ENCODE results near the gene TPRN.

TPRN gene

GRCh38 chr9:137216188-137216965 is 15.8 kb upstream of the TPRN start:
- Histone ChIP-seq H3K36me3 (ENCODE audit: control insufficient read depth in 1 of 2, insufficient read depth in 2 of 2, low read length in 2 of 2) (peaks cover 0 to 8% of the 10 kb centered on the region in 2 donors), H3K9me3 (ENCODE audit: control insufficient read depth in 1 of 2, low read length in 2 of 2) (no peaks in the 10 kb centered on the region), H3K9ac (ENCODE audit: low read depth in 1 of 2, low read length in 2 of 2) (no peak overlapping the region), H3K4me3 (ENCODE audit: low read depth in 1 of 2, low read length in 2 of 2) (no peak overlapping the region), H3K27me3 (ENCODE audit: control insufficient read depth in 1 of 2, insufficient read depth in 2 of 2, low read length in 2 of 2) (no peaks in the 10 kb centered on the region), H3K27ac (ENCODE audit: low read depth, low read length) (no peak overlapping the region), H3K4me1 (ENCODE audit: control insufficient read depth in 1 of 2, insufficient read depth in 2 of 2, low read length in 2 of 2) (peaks cover 9 to 34% of the 10 kb centered on the region in 2 donors)

GRCh38 chr9:137215196-137215986 is 14.8 kb upstream of the TPRN start:
- Histone ChIP-seq H3K27ac (ENCODE audit: low read depth, low read length) (no peak overlapping the region), H3K9me3 (ENCODE audit: control insufficient read depth in 1 of 2, low read length in 2 of 2) (no peaks in the 10 kb centered on the region), H3K4me3 (ENCODE audit: low read depth in 1 of 2, low read length in 2 of 2) (no peak overlapping the region), H3K4me1 (ENCODE audit: control insufficient read depth in 1 of 2, insufficient read depth in 2 of 2, low read length in 2 of 2) (peaks cover 9 to 34% of the 10 kb centered on the region in 2 donors), H3K27me3 (ENCODE audit: control insufficient read depth in 1 of 2, insufficient read depth in 2 of 2, low read length in 2 of 2) (no peaks in the 10 kb centered on the region), H3K36me3 (ENCODE audit: control insufficient read depth in 1 of 2, insufficient read depth in 2 of 2, low read length in 2 of 2) (peaks cover 0 to 8% of the 10 kb centered on the region in 2 donors), H3K9ac (ENCODE audit: low read depth in 1 of 2, low read length in 2 of 2) (no peak overlapping the region)

GRCh38 chr9:137214620-137215019 is 14.1 kb upstream of the TPRN start:
- Histone ChIP-seq H3K9me3 (ENCODE audit: control insufficient read depth in 1 of 2, low read length in 2 of 2) (no peaks in the 10 kb centered on the region), H3K27ac (ENCODE audit: low read depth, low read length) (no peak overlapping the region), H3K4me1 (ENCODE audit: control insufficient read depth in 1 of 2, insufficient read depth in 2 of 2, low read length in 2 of 2) (peaks cover 9 to 31% of the 10 kb centered on the region in 2 donors), H3K36me3 (ENCODE audit: control insufficient read depth in 1 of 2, insufficient read depth in 2 of 2, low read length in 2 of 2) (peaks cover 0 to 8% of the 10 kb centered on the region in 2 donors), H3K27me3 (ENCODE audit: control insufficient read depth in 1 of 2, insufficient read depth in 2 of 2, low read length in 2 of 2) (no peaks in the 10 kb centered on the region), H3K9ac (ENCODE audit: low read depth in 1 of 2, low read length in 2 of 2) (no peak overlapping the region), H3K4me3 (ENCODE audit: low read depth in 1 of 2, low read length in 2 of 2) (no peak overlapping the region)

GRCh38 chr9:137213160-137214060 is 12.9 kb upstream of the TPRN start:
- H3K27me3 ChIP-seq (ENCODE audit: control insufficient read depth in 1 of 2, insufficient read depth in 2 of 2, low read length in 2 of 2): no peaks in the 10 kb centered on the region
- no peaks in the 10 kb centered on the region for H3K9me3 ChIP-seq (ENCODE audit: control insufficient read depth in 1 of 2, low read length in 2 of 2)
- H3K4me3 ChIP-seq (ENCODE audit: low read depth in 1 of 2, low read length in 2 of 2): no peak overlapping the region
- H3K27ac ChIP-seq (ENCODE audit: low read depth, low read length): no peak overlapping the region
- peaks cover 0 to 11% of the 10 kb centered on the region in 2 donors for H3K36me3 ChIP-seq (ENCODE audit: control insufficient read depth in 1 of 2, insufficient read depth in 2 of 2, low read length in 2 of 2)
- no peak overlapping the region for H3K9ac ChIP-seq (ENCODE audit: low read depth in 1 of 2, low read length in 2 of 2)
- H3K4me1 ChIP-seq (ENCODE audit: control insufficient read depth in 1 of 2, insufficient read depth in 2 of 2, low read length in 2 of 2): peaks cover 1 to 19% of the 10 kb centered on the region in 2 donors

GRCh38 chr9:137212520-137212919 is 12.0 kb upstream of the TPRN start:
- no peak overlapping the region for H3K27ac ChIP-seq (ENCODE audit: low read depth, low read length)
- H3K36me3 ChIP-seq (ENCODE audit: control insufficient read depth in 1 of 2, insufficient read depth in 2 of 2, low read length in 2 of 2): peaks cover 0 to 11% of the 10 kb centered on the region in 2 donors
- H3K9me3 ChIP-seq (ENCODE audit: control insufficient read depth in 1 of 2, low read length in 2 of 2): no peaks in the 10 kb centered on the region
- no peak overlapping the region for H3K9ac ChIP-seq (ENCODE audit: low read depth in 1 of 2, low read length in 2 of 2)
- peaks cover 0 to 10% of the 10 kb centered on the region in 2 donors for H3K4me1 ChIP-seq (ENCODE audit: control insufficient read depth in 1 of 2, insufficient read depth in 2 of 2, low read length in 2 of 2)
- no peak overlapping the region for H3K4me3 ChIP-seq (ENCODE audit: low read depth in 1 of 2, low read length in 2 of 2)
- no peaks in the 10 kb centered on the region for H3K27me3 ChIP-seq (ENCODE audit: control insufficient read depth in 1 of 2, insufficient read depth in 2 of 2, low read length in 2 of 2)

GRCh38 chr9:137211532-137211931 is 11.0 kb upstream of the TPRN start:
- Histone ChIP-seq H3K36me3 (ENCODE audit: control insufficient read depth in 1 of 2, insufficient read depth in 2 of 2, low read length in 2 of 2) (peaks cover 0 to 17% of the 10 kb centered on the region in 2 donors), H3K4me3 (ENCODE audit: low read depth in 1 of 2, low read length in 2 of 2) (no peak overlapping the region), H3K27me3 (ENCODE audit: control insufficient read depth in 1 of 2, insufficient read depth in 2 of 2, low read length in 2 of 2) (no peaks in the 10 kb centered on the region), H3K9me3 (ENCODE audit: control insufficient read depth in 1 of 2, low read length in 2 of 2) (no peaks in the 10 kb centered on the region), H3K27ac (ENCODE audit: low read depth, low read length) (no peak overlapping the region), H3K4me1 (ENCODE audit: control insufficient read depth in 1 of 2, insufficient read depth in 2 of 2, low read length in 2 of 2) (peaks cover 5 to 10% of the 10 kb centered on the region in 2 donors), H3K9ac (ENCODE audit: low read depth in 1 of 2, low read length in 2 of 2) (no peak overlapping the region)

GRCh38 chr9:137206602-137207001 is 6.1 kb upstream of the TPRN start:
- H3K36me3 ChIP-seq (ENCODE audit: control insufficient read depth in 1 of 2, insufficient read depth in 2 of 2, low read length in 2 of 2): peaks cover 0 to 9% of the 10 kb centered on the region in 2 donors
- no peaks in the 10 kb centered on the region for H3K27me3 ChIP-seq (ENCODE audit: control insufficient read depth in 1 of 2, insufficient read depth in 2 of 2, low read length in 2 of 2)
- no peaks in the 10 kb centered on the region for H3K9me3 ChIP-seq (ENCODE audit: control insufficient read depth in 1 of 2, low read length in 2 of 2)
- H3K4me1 ChIP-seq (ENCODE audit: control insufficient read depth in 1 of 2, insufficient read depth in 2 of 2, low read length in 2 of 2): peaks cover 34 to 48% of the 10 kb centered on the region in 2 donors
- no peak overlapping the region for H3K27ac ChIP-seq (ENCODE audit: low read depth, low read length)
- H3K4me3 ChIP-seq (ENCODE audit: low read depth in 1 of 2, low read length in 2 of 2): peak overlapping the region; percentile 99
- peak overlapping the region; percentile 83 to 95 for H3K9ac ChIP-seq (ENCODE audit: low read depth in 1 of 2, low read length in 2 of 2)

GRCh38 chr9:137205126-137206069 is 4.9 kb upstream of the TPRN start, which contains the start of the genes NDOR1 and TMEM203:
Gene NDOR1 (plus strand): TSS chr9:137205700. CDS start chr9:137205778, 78 bp downstream.
Gene TMEM203 (minus strand): TSS chr9:137205648. CDS start chr9:137205414, 234 bp downstream.
- Histone ChIP-seq H3K27me3 (ENCODE audit: control insufficient read depth in 1 of 2, insufficient read depth in 2 of 2, low read length in 2 of 2) (no peaks in the 10 kb centered on the region), H3K9me3 (ENCODE audit: control insufficient read depth in 1 of 2, low read length in 2 of 2) (no peaks in the 10 kb centered on the region), H3K9ac (ENCODE audit: low read depth in 1 of 2, low read length in 2 of 2) (peak within 1 kb of the TSS; percentile 83 to 95), H3K27ac (ENCODE audit: low read depth, low read length) (peak within 1 kb of the TSS; percentile 70), H3K4me3 (ENCODE audit: low read depth in 1 of 2, low read length in 2 of 2) (peak within 1 kb of the TSS; percentile 99), H3K36me3 (ENCODE audit: control insufficient read depth in 1 of 2, insufficient read depth in 2 of 2, low read length in 2 of 2) (peaks cover 0 to 9% of the 10 kb centered on the region in 2 donors), H3K4me1 (ENCODE audit: control insufficient read depth in 1 of 2, insufficient read depth in 2 of 2, low read length in 2 of 2) (peaks cover 40 to 53% of the 10 kb centered on the region in 2 donors)

- peaks cover 40 to 53% of the 10 kb centered on the region in 2 donors for H3K4me1 ChIP-seq (ENCODE audit: control insufficient read depth in 1 of 2, insufficient read depth in 2 of 2, low read length in 2 of 2)
- peak overlapping the region; percentile 83 to 95 for H3K9ac ChIP-seq (ENCODE audit: low read depth in 1 of 2, low read length in 2 of 2)
- H3K4me3 ChIP-seq (ENCODE audit: low read depth in 1 of 2, low read length in 2 of 2): peak overlapping the region; percentile 99
- H3K27ac ChIP-seq (ENCODE audit: low read depth, low read length): no peak overlapping the region
- peaks cover 0 to 9% of the 10 kb centered on the region in 2 donors for H3K36me3 ChIP-seq (ENCODE audit: control insufficient read depth in 1 of 2, insufficient read depth in 2 of 2, low read length in 2 of 2)
- no peaks in the 10 kb centered on the region for H3K9me3 ChIP-seq (ENCODE audit: control insufficient read depth in 1 of 2, low read length in 2 of 2)
- no peaks in the 10 kb centered on the region for H3K27me3 ChIP-seq (ENCODE audit: control insufficient read depth in 1 of 2, insufficient read depth in 2 of 2, low read length in 2 of 2)
Observed at GRCh38 chr9:137204731-137205125, 4.2 kb upstream of the TPRN start.

Measured in duodenal mucosa (tissue), 2 donors.